ENCODE data around the gene USP26. TPM values are rescaled to one million over a fixed set of nuclear protein-coding genes. Genes with fewer than 3 reads are reported as not detected.

Gene USP26
- total RNA-seq, 1 donor from 2014 or later: not detected

- no peaks in the 10 kb centered on the region for H3K27me3 Mint-ChIP-seq (ENCODE audit: unreplicated experiment)
- no peaks in the 10 kb centered on the region for H3K9me3 Mint-ChIP-seq (ENCODE audit: unreplicated experiment)
- DNase-seq: no peak
- peaks cover 6% of the 10 kb centered on the region for H3K4me1 Mint-ChIP-seq (ENCODE audit: low read depth, unreplicated experiment)
- H3K4me3 Mint-ChIP-seq (ENCODE audit: unreplicated experiment): no peak overlapping the region
- no peaks in the 10 kb centered on the region for H3K36me3 Mint-ChIP-seq (ENCODE audit: unreplicated experiment)
- peak overlapping the region; percentile 66 for H3K27ac Mint-ChIP-seq (ENCODE audit: unreplicated experiment)
- TF ChIP-seq CTCF (IDR thresholded peaks at IDR 0.05; ENCODE audit: partially characterized antibody, unreplicated experiment): no peak
Measured at GRCh38 chrX:133033010-133033409, 63.9 kb downstream of the USP26 start.

- Mint-ChIP-seq H3K9me3 (ENCODE audit: unreplicated experiment) (no peaks in the 10 kb centered on the region), H3K4me3 (ENCODE audit: unreplicated experiment) (no peak overlapping the region), H3K27me3 (ENCODE audit: unreplicated experiment) (no peaks in the 10 kb centered on the region), H3K27ac (ENCODE audit: unreplicated experiment) (no peak overlapping the region), H3K4me1 (ENCODE audit: low read depth, unreplicated experiment) (no peaks in the 10 kb centered on the region), H3K36me3 (ENCODE audit: unreplicated experiment) (no peaks in the 10 kb centered on the region)
- TF ChIP-seq CTCF (IDR thresholded peaks at IDR 0.05; ENCODE audit: partially characterized antibody, unreplicated experiment): no peak
- DNase-seq: no peak
Measured at GRCh38 chrX:133018229-133018628, 78.7 kb downstream of the USP26 start.

GRCh38 chrX:133007458-133007857, 89.5 kb downstream of the USP26 start:
- no peak overlapping the region for H3K27ac Mint-ChIP-seq (ENCODE audit: unreplicated experiment)
- H3K4me3 Mint-ChIP-seq (ENCODE audit: unreplicated experiment): no peak overlapping the region

GRCh38 chrX:133005616-133006015, 91.3 kb downstream of the USP26 start:
- Mint-ChIP-seq H3K9me3 (ENCODE audit: unreplicated experiment) (no peaks in the 10 kb centered on the region), H3K4me1 (ENCODE audit: low read depth, unreplicated experiment) (no peaks in the 10 kb centered on the region), H3K27me3 (ENCODE audit: unreplicated experiment) (no peaks in the 10 kb centered on the region), H3K36me3 (ENCODE audit: unreplicated experiment) (no peaks in the 10 kb centered on the region), H3K4me3 (ENCODE audit: unreplicated experiment) (no peak overlapping the region), H3K27ac (ENCODE audit: unreplicated experiment) (no peak overlapping the region)
- no peak for TF ChIP-seq CTCF (IDR thresholded peaks at IDR 0.05; ENCODE audit: partially characterized antibody, unreplicated experiment)
- DNase-seq: no peak

More at GRCh38 chrX:133007458-133007857, 89.5 kb downstream of the USP26 start:
- Mint-ChIP-seq H3K9me3 (ENCODE audit: unreplicated experiment) (no peaks in the 10 kb centered on the region), H3K4me1 (ENCODE audit: low read depth, unreplicated experiment) (no peaks in the 10 kb centered on the region), H3K36me3 (ENCODE audit: unreplicated experiment) (no peaks in the 10 kb centered on the region), H3K27me3 (ENCODE audit: unreplicated experiment) (no peaks in the 10 kb centered on the region)
- DNase-seq: no peak
- no peak for TF ChIP-seq CTCF (IDR thresholded peaks at IDR 0.05; ENCODE audit: partially characterized antibody, unreplicated experiment)

- Mint-ChIP-seq H3K4me1 (ENCODE audit: low read depth, unreplicated experiment) (no peaks in the 10 kb centered on the region), H3K27me3 (ENCODE audit: unreplicated experiment) (no peaks in the 10 kb centered on the region), H3K9me3 (ENCODE audit: unreplicated experiment) (no peaks in the 10 kb centered on the region), H3K36me3 (ENCODE audit: unreplicated experiment) (no peaks in the 10 kb centered on the region), H3K27ac (ENCODE audit: unreplicated experiment) (no peak overlapping the region), H3K4me3 (ENCODE audit: unreplicated experiment) (no peak overlapping the region)
- no peak for DNase-seq
- TF ChIP-seq CTCF (IDR thresholded peaks at IDR 0.05; ENCODE audit: partially characterized antibody, unreplicated experiment): peak; percentile 68
Measured at GRCh38 chrX:133005042-133005441, 91.9 kb downstream of the USP26 start.

All from glutamatergic neuron (in vitro differentiated cells).